ENCODE results near the gene CCDC50.
A peak's percentile ranks its signal among the peaks of the same experiment; 100 is the strongest.

Gene CCDC50

DNA sequence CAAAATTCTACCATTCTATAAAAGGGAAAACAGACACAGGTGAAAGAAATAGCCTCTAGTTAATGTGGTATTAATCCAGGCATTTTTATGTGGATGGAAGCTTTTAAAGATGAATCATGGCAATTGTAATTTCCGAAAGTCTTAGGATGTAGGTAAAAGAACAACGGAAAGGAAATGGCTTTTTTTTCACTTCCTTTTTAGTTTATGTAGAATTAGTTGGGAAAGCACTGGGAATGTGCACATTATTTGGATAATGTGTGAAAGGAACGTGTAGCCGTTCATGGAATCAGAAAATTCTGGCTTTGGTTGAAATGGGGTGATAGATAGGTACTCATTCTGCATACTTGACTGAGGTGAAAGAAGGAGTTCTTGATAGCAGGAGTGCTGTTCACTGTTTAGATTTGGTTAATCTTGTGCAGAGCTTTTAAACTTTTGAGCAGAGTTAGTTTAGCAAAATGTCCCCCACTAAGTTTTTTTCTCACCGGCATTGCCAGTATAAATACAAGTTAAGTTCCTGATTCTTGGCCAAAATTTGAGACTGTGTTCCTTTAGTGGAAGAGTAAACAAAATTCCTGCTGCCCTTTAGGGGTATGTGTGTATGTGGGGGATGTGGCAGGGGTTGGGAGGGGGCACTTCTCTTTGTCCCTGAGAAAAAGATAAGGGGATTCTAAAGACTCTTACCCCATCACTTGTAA lies 21.3 kb downstream of the CCDC50 start:
- Histone ChIP-seq H3K4me3 (ENCODE audit: low read length in 2 of 2) (peak overlapping the region; percentile 47 to 52), H3K4me1 (ENCODE audit: control insufficient read depth, insufficient read depth, low read length) (peaks cover 10% of the 10 kb centered on the region), H3K27me3 (ENCODE audit: control insufficient read depth in 1 of 2, insufficient read depth in 2 of 2, low read length in 2 of 2) (no peaks in the 10 kb centered on the region), H3K27ac (ENCODE audit: low read length) (peak overlapping the region; percentile 32), H3K9ac (ENCODE audit: low read length in 2 of 2) (no peak overlapping the region), H3K9me3 (ENCODE audit: control insufficient read depth in 2 of 2, low read length in 2 of 2) (no peaks in the 10 kb centered on the region), H3K36me3 (ENCODE audit: control insufficient read depth in 2 of 2, insufficient read depth in 2 of 2, low read length in 2 of 2) (no peaks in the 10 kb centered on the region)

DNA sequence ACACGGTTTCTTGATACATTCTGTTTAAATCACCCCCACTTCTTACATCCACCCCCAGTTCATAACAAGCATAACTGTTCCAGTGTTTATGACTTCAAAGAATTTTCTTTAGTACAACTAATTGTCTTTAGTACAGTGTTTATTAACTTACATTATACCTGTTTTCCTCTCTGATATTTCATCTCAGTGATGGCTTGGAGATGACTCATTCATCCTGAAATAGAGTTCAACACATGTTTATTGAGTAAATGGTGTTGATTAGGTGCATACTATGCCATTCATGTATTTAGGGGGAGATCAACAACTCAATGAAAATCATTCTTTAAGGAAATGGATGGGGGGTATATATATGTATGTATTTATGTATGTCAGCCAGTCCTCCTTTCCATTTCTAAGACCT lies 22.8 kb downstream of the CCDC50 start:
- Histone ChIP-seq H3K36me3 (ENCODE audit: control insufficient read depth in 2 of 2, insufficient read depth in 2 of 2, low read length in 2 of 2) (no peaks in the 10 kb centered on the region), H3K27me3 (ENCODE audit: control insufficient read depth in 1 of 2, insufficient read depth in 2 of 2, low read length in 2 of 2) (no peaks in the 10 kb centered on the region), H3K9ac (ENCODE audit: low read length in 2 of 2) (no peak overlapping the region), H3K27ac (ENCODE audit: low read length) (no peak overlapping the region), H3K4me1 (ENCODE audit: control insufficient read depth, insufficient read depth, low read length) (peaks cover 15% of the 10 kb centered on the region), H3K4me3 (ENCODE audit: low read length in 2 of 2) (no peak overlapping the region), H3K9me3 (ENCODE audit: control insufficient read depth in 2 of 2, low read length in 2 of 2) (no peaks in the 10 kb centered on the region)

DNA sequence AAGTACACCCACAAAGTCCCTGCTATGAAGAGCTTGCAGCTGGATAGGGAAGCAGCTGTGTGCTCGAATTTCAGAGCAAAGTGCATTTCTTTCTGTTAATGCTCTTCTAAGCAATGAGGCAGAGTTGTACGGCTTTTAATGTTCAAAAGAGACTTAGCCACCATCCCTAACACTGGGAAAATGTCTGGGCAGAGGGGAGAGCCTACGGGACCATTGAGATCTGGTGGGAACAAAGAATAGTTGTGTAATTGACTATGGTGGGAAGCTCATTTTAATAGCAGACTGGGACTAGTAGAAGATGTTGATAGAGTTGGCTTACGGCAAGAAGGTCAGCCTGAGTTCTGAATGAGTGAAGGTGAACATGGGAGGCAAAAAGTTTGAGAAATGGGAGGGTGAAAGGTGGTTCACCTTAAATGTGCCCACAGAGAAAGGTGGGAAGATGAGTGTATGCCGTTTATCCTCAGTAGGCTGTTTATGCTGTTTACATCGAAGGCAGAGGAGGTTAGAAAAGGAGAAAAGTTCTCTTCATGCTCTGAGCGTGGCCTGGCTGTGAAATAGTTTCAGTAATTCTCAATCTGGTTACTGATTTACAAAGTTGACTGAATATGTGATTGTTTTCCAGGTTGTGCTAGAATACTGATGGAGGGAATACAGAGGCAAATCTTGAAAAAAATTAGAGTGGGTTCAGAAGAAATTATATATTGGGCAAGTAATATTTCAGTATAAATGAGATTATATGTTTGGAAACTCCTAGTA lies 24.0 kb downstream of the CCDC50 start:
- Histone ChIP-seq H3K9me3 (ENCODE audit: control insufficient read depth in 2 of 2, low read length in 2 of 2) (no peaks in the 10 kb centered on the region), H3K4me1 (ENCODE audit: control insufficient read depth, insufficient read depth, low read length) (peaks cover 14% of the 10 kb centered on the region), H3K9ac (ENCODE audit: low read length in 2 of 2) (no peak overlapping the region), H3K36me3 (ENCODE audit: control insufficient read depth in 2 of 2, insufficient read depth in 2 of 2, low read length in 2 of 2) (peaks cover 0 to 5% of the 10 kb centered on the region in 2 donors), H3K4me3 (ENCODE audit: low read length in 2 of 2) (peak overlapping the region in 1 of 2 donors; percentile 24), H3K27ac (ENCODE audit: low read length) (no peak overlapping the region), H3K27me3 (ENCODE audit: control insufficient read depth in 1 of 2, insufficient read depth in 2 of 2, low read length in 2 of 2) (no peaks in the 10 kb centered on the region)

DNA sequence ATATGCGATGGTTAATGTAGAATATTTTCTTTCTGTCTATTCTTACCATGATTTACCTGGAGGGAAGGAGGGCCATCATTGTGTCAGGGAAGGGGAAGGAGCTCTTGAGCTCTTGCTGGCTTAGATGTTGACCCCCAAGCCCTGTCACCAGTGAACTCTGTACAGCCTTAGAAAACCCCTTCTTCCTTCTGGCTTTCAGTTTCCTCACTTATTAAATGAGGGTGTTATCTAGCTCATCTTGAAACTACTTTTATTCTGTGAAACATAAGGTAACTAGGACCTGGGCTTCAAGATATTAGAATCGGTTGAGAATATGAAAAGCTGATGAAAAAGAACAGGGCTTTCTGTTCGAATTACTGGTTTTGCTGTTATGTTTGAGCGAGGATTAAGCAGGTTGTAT lies 26.2 kb downstream of the CCDC50 start:
- Histone ChIP-seq H3K4me1 (ENCODE audit: control insufficient read depth, insufficient read depth, low read length) (peaks cover 14% of the 10 kb centered on the region), H3K27ac (ENCODE audit: low read length) (no peak overlapping the region), H3K27me3 (ENCODE audit: control insufficient read depth in 1 of 2, insufficient read depth in 2 of 2, low read length in 2 of 2) (no peaks in the 10 kb centered on the region), H3K4me3 (ENCODE audit: low read length in 2 of 2) (no peak overlapping the region), H3K9ac (ENCODE audit: low read length in 2 of 2) (no peak overlapping the region), H3K36me3 (ENCODE audit: control insufficient read depth in 2 of 2, insufficient read depth in 2 of 2, low read length in 2 of 2) (peaks cover 7 to 13% of the 10 kb centered on the region in 2 donors), H3K9me3 (ENCODE audit: control insufficient read depth in 2 of 2, low read length in 2 of 2) (no peaks in the 10 kb centered on the region)

DNA sequence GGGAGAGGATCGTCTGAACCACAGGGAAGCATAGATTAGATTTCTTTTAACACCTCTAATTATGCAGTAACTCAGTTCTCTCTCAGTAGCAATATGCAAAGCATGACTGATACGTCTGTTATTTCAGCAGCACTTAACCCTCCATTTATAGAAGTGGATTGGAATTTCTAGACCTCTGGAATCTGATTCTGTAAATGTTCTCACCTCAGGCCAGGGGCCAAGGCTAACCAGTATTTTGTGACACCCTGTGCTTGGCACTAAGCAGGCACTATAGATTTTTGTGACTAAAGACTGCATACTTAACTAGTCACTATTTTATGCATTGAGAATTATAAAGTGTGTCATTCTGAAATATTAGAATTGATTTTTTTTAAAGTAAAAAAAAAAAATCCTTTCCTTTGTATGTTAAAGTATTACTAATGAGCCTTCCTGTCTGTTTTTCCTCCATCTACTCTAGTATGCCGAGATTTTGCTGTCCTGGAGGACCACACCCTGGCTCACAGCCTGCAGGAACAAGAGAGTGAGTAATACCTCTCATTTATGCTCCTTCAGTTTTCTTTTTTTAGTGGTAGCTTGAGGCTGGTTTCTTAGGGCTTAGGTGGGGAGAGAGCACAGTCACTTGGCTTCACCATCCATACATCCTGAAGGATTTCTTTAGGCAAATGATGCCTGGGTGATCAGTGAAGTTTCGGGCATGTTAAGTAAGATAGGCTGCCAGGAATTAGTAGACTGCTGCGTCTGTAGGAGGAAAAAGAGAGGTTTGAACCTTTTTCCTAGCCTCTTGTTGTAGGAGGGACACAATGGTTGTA lies 27.6 kb downstream of the CCDC50 start:
- H3K4me1 ChIP-seq (ENCODE audit: control insufficient read depth, insufficient read depth, low read length): peaks cover 14% of the 10 kb centered on the region
- peak overlapping the region; percentile 3 for H3K27ac ChIP-seq (ENCODE audit: low read length)
- no peak overlapping the region for H3K9ac ChIP-seq (ENCODE audit: low read length in 2 of 2)
- peaks cover 17% of the 10 kb centered on the region in 2 donors for H3K36me3 ChIP-seq (ENCODE audit: control insufficient read depth in 2 of 2, insufficient read depth in 2 of 2, low read length in 2 of 2)
- H3K4me3 ChIP-seq (ENCODE audit: low read length in 2 of 2): no peak overlapping the region
- no peaks in the 10 kb centered on the region for H3K27me3 ChIP-seq (ENCODE audit: control insufficient read depth in 1 of 2, insufficient read depth in 2 of 2, low read length in 2 of 2)
- no peaks in the 10 kb centered on the region for H3K9me3 ChIP-seq (ENCODE audit: control insufficient read depth in 2 of 2, low read length in 2 of 2)

DNA sequence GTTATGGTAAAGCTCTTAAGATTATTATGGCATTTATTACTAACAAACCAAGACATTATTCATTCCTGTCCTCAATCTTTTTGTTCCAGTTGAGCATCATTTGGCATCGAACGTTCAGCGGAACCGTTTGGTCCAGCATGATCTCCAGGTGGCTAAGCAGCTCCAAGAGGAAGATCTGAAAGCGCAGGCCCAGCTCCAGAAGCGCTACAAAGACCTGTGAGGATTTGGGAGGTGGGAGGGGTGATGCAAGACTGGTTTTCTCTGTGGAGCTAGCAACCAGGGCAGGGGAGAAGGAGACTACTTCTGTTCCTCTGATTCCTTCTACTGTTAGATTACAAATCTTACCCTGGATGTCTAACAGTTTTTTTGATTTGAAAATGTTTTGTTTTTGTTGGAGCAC lies 28.7 kb downstream of the CCDC50 start:
- Histone ChIP-seq H3K27ac (ENCODE audit: low read length) (no peak overlapping the region), H3K27me3 (ENCODE audit: control insufficient read depth in 1 of 2, insufficient read depth in 2 of 2, low read length in 2 of 2) (no peaks in the 10 kb centered on the region), H3K9ac (ENCODE audit: low read length in 2 of 2) (no peak overlapping the region), H3K36me3 (ENCODE audit: control insufficient read depth in 2 of 2, insufficient read depth in 2 of 2, low read length in 2 of 2) (peaks cover 17 to 22% of the 10 kb centered on the region in 2 donors), H3K4me3 (ENCODE audit: low read length in 2 of 2) (no peak overlapping the region), H3K9me3 (ENCODE audit: control insufficient read depth in 2 of 2, low read length in 2 of 2) (no peaks in the 10 kb centered on the region), H3K4me1 (ENCODE audit: control insufficient read depth, insufficient read depth, low read length) (peaks cover 13% of the 10 kb centered on the region)

DNA sequence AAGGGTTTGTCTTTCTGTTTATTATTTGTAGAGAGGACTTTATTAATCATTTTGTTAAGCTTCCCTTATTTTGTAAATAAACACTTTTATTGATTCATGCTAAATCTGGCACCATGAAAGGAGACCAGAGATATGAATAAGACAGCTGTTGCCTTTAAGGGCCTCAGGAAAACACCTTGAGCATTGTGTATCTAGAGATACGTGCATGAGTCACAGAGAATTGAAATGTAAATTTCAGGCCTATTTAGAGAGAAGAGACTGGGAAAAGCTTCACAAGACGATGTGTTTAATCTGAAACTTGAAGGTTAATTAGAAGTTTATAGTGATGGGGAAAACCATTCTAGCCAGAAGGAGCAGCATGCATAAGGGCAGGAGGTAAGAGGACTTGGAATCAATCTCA lies 29.7 kb downstream of the CCDC50 start:
- Histone ChIP-seq H3K27ac (ENCODE audit: low read length) (no peak overlapping the region), H3K36me3 (ENCODE audit: control insufficient read depth in 2 of 2, insufficient read depth in 2 of 2, low read length in 2 of 2) (peaks cover 22% of the 10 kb centered on the region in 2 donors), H3K4me1 (ENCODE audit: control insufficient read depth, insufficient read depth, low read length) (peaks cover 6% of the 10 kb centered on the region), H3K9ac (ENCODE audit: low read length in 2 of 2) (no peak overlapping the region), H3K27me3 (ENCODE audit: control insufficient read depth in 1 of 2, insufficient read depth in 2 of 2, low read length in 2 of 2) (no peaks in the 10 kb centered on the region), H3K4me3 (ENCODE audit: low read length in 2 of 2) (no peak overlapping the region), H3K9me3 (ENCODE audit: control insufficient read depth in 2 of 2, low read length in 2 of 2) (no peaks in the 10 kb centered on the region)

DNA sequence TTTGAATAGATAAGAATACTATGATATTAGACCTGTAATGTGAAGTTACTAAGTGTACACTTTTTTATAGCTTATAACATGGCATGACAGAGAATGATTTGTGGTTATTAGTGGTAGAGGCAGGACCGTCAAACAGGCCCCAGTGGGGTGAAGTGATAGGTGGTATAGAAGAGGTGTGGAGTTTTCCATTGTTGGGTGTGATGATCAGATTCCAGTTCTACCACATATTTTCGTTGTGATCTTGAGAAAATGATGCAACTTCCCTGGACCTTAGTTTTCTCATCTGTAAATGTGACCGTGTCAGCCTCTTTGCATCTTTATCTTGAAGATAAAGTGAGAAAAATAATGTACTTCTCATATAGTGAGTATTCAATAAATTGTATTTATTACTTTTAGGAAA lies 31.4 kb downstream of the CCDC50 start:
- Histone ChIP-seq H3K4me3 (ENCODE audit: low read length in 2 of 2) (no peak overlapping the region), H3K36me3 (ENCODE audit: control insufficient read depth in 2 of 2, insufficient read depth in 2 of 2, low read length in 2 of 2) (peaks cover 22% of the 10 kb centered on the region in 2 donors), H3K9ac (ENCODE audit: low read length in 2 of 2) (no peak overlapping the region), H3K9me3 (ENCODE audit: control insufficient read depth in 2 of 2, low read length in 2 of 2) (no peaks in the 10 kb centered on the region), H3K4me1 (ENCODE audit: control insufficient read depth, insufficient read depth, low read length) (peaks cover 6% of the 10 kb centered on the region), H3K27me3 (ENCODE audit: control insufficient read depth in 1 of 2, insufficient read depth in 2 of 2, low read length in 2 of 2) (no peaks in the 10 kb centered on the region), H3K27ac (ENCODE audit: low read length) (no peak overlapping the region)

DNA sequence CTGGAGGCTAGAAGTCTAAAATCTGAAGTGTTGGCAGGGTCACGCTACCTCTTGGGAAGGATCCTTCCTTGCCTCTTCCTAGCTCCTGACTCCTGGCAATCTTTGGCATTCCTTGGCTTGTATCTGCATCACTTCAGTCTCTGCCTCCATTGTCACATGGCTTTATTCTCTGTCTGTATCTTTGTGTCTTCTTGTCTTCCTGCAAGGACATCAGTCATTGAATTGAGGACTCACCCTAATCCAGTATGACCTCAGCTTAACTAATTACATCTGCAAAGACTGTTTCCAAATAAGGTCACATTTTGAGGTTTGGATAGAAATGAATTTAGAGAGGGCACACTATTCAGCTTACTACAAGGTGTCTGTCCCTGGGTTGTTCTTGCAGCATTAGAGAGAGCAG lies 32.3 kb downstream of the CCDC50 start:
- Histone ChIP-seq H3K9me3 (ENCODE audit: control insufficient read depth in 2 of 2, low read length in 2 of 2) (no peaks in the 10 kb centered on the region), H3K36me3 (ENCODE audit: control insufficient read depth in 2 of 2, insufficient read depth in 2 of 2, low read length in 2 of 2) (peaks cover 22 to 26% of the 10 kb centered on the region in 2 donors), H3K4me3 (ENCODE audit: low read length in 2 of 2) (no peak overlapping the region), H3K27me3 (ENCODE audit: control insufficient read depth in 1 of 2, insufficient read depth in 2 of 2, low read length in 2 of 2) (no peaks in the 10 kb centered on the region), H3K4me1 (ENCODE audit: control insufficient read depth, insufficient read depth, low read length) (peaks cover 6% of the 10 kb centered on the region), H3K9ac (ENCODE audit: low read length in 2 of 2) (no peak overlapping the region), H3K27ac (ENCODE audit: low read length) (no peak overlapping the region)

DNA sequence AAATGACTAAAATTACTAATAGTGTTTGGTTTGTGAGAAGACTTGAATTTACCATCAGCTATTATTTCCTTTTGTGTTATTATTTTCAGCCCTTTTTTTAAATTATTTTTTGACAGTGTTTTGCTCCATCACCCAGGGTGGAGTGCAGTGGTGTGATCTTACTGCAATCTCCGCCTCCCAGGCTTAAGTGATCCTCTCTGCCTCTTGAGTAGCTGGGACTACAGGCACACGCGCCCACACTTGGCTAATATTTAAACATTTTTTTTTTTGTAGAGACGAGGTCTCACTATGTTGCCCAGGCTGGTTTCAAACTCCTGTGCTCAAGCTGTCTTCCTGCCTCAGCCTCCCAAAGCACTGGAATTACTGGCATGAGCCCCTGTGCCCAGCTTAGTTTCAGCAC lies 32.8 kb downstream of the CCDC50 start:
- Histone ChIP-seq H3K36me3 (ENCODE audit: control insufficient read depth in 2 of 2, insufficient read depth in 2 of 2, low read length in 2 of 2) (peaks cover 22 to 26% of the 10 kb centered on the region in 2 donors), H3K4me1 (ENCODE audit: control insufficient read depth, insufficient read depth, low read length) (peaks cover under 1% of the 10 kb centered on the region), H3K4me3 (ENCODE audit: low read length in 2 of 2) (no peak overlapping the region), H3K9me3 (ENCODE audit: control insufficient read depth in 2 of 2, low read length in 2 of 2) (no peaks in the 10 kb centered on the region), H3K27me3 (ENCODE audit: control insufficient read depth in 1 of 2, insufficient read depth in 2 of 2, low read length in 2 of 2) (no peaks in the 10 kb centered on the region), H3K9ac (ENCODE audit: low read length in 2 of 2) (no peak overlapping the region), H3K27ac (ENCODE audit: low read length) (no peak overlapping the region)
